LNCAP (cell line): ENCODE measurements around the gene CAPG.

Source experiments
- CTCF ChIP-seq: fragments of 450-650 bp; IDR thresholded peaks from 2 replicates; pipeline ENCODE4 v1.5.1; 2017; ENCODE audit warnings: mild to moderate bottlenecking

CAPG gene

GRCh38 chr2:85393836-85394235, 16.3 kb downstream of the CAPG start:
- TF ChIP-seq CTCF, result no peak

GRCh38 chr2:85390941-85391669, 19.1 kb downstream of the CAPG start:
- peak; percentile 58; the same call in 1 of the 2 replicates for TF ChIP-seq CTCF

GRCh38 chr2:85388878-85389538, 21.2 kb downstream of the CAPG start:
- no peak for TF ChIP-seq CTCF

GRCh38 chr2:85387754-85388153, 22.4 kb downstream of the CAPG start:
- no peak for TF ChIP-seq CTCF

GRCh38 chr2:85385746-85386145, 24.4 kb downstream of the CAPG start:
- TF ChIP-seq CTCF, result no peak

GRCh38 chr2:85383850-85384249, 26.3 kb downstream of the CAPG start:
- no peak for TF ChIP-seq CTCF

GRCh38 chr2:85380048-85380447, 30.1 kb downstream of the CAPG start:
- no peak for TF ChIP-seq CTCF
